GM21717 (cell line): ENCODE results near the gene SPIN1.

ENCODE experiments used
- ATAC-seq: cut with Tn5 transposase; IDR thresholded peaks from one replicate; pipeline ENCODE4 v1.9.1; 2021; ENCODE audit warnings: mild to moderate bottlenecking, moderate library complexity; ENCODE audit not compliant: unreplicated experiment

SPIN1 gene

GRCh38 chr9:88387552-88388202 lies 567 bp upstream of the SPIN1 start:
- ATAC-seq, result peak; percentile 13

- ATAC-seq, result peak; percentile 31
These were observed 802 bp downstream of the SPIN1 start for GRCh38 chr9:88388886-88389605.

GRCh38 chr9:88390371-88390990 lies 2.2 kb downstream of the SPIN1 start:
- ATAC-seq, result no peak

DNA sequence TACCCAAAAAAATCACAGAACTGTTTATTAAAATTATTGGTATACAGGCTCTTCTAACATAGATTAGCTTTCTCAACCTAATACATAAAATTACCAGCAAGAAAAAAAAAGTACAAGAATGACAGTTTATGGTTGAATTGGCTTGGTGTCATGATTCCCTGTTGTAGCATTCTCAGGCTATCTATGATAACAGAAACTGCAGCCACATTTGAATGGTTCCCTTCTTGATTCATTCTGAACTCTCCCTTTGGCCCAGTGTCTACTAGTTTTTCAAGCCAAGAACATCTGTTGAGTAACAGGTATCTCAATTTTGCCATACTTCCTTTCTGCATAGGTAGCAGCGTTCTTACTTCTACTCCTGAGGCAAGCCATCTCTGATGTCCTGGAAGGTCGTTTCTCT lies 3.0 kb downstream of the SPIN1 start:
- ATAC-seq, result no peak

DNA sequence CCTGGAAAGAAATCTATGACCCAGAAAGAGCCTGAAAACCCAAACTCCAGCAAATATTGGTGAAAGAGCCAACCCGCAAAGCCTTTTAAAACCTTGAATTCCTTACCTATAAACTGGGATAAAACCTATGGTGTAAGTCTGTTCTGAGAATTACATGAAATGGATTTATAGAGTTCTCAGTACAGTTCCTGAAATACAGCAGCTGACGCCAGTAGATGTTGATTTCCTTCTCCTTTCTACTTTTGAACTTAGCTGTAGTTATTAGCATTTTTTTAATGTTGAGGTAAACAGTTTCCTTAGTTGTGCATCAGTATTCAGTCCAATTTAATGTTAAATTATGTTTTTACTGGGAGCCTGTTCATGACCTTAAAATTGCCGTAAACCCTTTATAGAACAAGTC lies 3.7 kb downstream of the SPIN1 start:
- no peak for ATAC-seq

DNA sequence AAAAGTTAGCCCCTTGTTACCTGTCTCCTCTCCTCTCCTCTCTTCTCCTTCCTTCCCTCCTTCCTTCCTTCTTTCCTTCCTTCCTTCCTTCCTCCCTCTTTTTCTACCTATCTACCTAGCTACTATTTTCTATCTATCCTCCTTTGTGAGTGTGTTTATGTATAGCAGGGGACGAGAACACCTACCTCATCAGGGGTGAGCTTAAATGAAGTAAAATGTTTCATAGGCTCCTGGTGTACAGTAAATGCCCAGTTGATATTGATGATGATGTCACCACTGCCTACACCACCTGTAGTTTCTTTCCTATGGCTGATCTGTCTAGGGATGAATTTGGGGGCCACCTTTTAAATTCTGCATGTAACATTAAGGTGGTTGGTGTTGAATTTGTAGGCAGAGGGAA lies 4.3 kb downstream of the SPIN1 start:
- no peak for ATAC-seq

DNA sequence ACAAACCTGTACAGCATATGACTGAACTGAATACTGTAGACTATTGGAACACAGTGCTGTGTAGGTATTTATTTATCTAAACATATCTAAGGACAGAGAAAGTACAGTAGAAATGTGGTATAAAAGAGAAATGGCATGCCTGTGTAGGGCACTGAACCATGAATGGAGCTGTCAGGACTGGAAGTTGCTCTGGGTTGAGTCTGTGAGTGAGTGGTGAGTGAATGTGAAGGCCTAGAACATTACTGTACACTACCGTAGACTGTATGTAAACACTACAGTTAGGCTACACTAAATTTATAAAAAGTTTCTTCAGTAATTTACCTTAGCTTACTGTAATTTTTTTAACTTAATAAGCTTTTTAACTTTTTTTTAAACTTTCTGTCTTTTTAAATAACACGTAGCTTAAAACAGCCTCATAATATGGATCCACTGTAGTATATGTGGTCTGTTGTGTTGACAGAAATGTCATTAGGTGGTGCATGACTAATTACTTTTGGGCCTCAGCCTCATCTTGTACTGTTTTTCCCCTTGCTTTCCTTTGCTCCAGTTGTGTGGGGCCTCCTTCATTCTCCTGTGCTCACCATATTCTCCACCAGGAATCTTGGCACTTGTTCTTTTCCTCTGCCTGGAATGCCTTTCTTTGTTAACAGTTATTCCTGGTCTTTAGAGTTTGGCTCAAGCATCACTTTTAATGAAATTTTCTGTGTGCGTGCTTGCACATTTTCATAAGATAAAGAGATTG lies 8.8 kb downstream of the SPIN1 start:
- ATAC-seq, result no peak

GRCh38 chr9:88398016-88398415 lies 9.8 kb downstream of the SPIN1 start:
- no peak for ATAC-seq

DNA sequence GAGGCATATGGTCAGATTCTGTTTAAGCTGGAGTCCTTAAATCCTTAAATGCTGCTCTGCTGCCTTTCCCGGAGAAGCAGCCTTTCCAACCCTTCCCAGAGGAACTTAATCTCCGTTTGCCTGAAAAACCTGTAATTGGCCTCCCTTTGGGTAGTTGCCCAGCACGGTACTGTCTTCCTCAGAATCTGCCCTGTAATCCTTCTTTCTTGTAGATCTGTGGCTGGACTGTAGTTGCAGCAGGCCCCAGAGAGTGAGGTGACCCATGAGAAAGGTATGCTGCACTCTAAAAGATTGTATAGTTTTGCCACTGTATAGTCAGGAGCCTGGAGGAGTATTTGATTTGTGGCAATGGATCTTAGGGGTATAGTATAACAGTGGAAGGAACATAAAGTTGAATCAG lies 11.7 kb downstream of the SPIN1 start:
- ATAC-seq, result no peak

DNA sequence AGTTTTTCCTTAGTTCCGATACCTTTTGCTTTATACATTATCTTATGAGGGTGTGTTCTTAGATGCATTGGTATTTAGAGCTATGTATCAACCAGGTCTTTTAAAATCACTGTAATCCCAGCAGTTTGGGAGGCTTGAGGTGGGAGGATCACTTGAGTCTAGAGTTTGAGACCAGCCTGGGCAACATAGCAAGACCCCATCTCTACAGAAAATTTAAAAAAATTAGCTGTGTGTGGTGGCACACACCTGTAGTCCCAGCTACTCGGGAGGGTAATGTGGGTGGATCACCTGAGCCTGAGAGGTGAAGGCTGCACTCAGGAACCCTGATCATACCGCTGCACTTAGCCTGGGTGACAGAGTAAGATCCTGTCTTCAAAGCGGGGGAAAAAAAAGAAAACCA lies 15.1 kb downstream of the SPIN1 start:
- no peak for ATAC-seq

DNA sequence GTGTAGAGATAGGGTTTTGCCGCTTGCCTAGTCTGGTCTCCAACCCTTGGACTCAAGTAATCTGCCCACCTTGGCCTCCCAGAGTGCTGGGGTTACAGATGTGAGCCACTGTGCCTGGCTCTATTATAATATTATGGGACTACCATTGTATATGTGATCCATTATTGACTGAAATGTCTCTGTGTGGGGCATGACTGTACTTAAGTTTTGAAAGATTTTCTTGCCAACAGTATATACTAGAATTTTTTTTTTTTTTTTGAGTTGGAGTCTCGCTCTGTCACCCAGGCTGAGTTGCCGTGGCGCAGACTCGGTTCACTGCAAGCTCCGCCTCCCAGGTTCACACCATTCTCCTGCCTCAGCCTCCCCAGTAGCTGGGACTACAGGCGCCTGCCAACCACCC lies 17.8 kb downstream of the SPIN1 start:
- no peak for ATAC-seq

DNA sequence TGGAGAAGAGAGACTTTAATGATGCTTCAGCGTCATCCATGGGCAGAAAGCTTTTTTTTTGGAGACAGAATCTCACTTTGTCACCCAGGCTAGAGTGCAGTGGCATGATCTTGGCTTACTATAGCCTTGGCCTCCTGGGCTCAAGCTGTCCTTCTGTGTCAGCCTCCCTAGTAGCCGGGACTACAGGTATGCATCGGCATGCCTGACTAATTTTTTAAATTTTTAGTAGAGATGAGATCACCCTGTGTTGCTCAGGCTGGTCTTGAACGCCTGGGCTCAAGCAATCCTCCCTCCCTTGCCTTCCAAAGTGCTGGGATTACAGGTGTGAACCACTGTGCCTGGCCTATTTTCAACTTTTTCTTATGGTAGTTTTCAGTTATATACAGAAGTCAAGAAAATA lies 23.2 kb downstream of the SPIN1 start:
- no peak for ATAC-seq

DNA sequence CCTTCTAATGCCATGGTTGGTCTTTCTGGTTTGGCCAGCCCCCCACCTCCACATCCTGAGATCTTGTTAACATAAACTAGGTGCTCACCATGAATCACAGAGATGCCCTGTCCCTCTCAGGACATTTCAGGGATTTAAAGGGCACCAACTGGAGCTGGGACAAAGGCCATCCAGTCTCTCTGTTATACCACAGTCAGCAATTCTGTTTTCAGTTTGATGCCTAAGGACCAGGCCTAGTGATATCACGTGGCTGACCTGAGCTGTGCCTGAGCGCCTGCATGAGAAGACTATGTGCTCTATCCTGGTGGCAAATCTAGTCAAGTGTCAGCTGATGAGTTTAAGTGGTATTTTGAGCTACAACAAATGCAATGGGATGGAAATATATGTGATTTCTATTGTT lies 26.1 kb downstream of the SPIN1 start:
- no peak for ATAC-seq

DNA sequence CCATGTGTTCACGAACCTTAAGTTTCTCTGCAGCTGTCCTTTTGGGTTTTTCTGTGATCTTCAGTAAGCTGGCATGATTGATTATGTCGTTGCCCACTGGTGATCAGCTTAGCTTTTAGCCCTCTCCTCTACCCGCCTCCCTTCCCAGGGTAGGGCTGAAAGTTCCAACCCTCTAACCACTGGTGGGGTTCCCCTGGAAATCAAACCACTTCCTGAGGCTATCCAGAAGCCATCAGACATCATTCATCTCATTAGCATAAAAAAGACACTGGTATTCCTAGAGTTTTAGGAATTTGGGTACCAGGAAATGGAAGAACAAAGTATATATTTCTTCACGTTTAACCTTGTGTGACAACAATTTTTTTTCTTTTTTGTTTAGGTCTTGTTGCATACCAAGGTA lies 29.8 kb downstream of the SPIN1 start:
- no peak for ATAC-seq

GRCh38 chr9:88418715-88419540 lies 30.7 kb downstream of the SPIN1 start:
- no peak for ATAC-seq

DNA sequence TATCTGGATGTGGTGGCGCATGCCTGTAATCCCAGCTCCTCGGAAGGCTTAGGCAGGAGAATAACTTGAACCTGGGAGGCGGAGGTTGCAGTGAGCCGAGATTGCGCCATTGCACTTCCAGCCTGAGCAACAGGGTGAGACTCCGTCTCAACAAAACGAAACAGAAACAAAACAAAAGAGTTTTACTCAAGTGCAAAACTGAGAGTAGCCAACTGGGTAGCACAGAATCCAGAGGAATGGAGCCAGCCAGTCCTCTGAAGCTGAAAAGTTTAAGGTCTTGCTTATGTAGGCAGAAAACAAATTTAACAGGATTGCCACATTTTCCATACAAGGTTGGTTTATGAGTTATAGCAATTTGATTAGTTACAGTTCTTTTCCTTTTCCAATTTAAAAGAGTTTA lies 32.0 kb downstream of the SPIN1 start:
- ATAC-seq, result no peak

DNA sequence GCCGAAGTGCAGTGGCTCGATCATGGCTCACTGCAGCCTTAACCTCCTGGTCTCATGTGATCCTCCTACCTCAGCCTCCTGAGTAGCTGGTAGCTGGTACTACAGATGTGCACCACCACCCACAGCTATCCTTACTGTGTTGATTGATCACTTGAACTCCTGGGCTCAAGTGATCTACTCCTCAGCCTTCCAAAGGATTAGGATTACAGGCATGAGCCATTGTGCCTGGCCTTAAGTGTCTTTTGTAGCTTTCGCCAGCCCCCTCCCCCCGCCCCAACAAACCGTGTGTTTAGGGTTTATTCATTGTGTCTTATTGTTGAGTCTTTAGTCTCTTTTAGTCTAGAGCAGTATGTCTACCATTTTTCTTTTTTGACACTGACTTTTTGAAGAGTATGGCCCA lies 33.1 kb downstream of the SPIN1 start:
- ATAC-seq, result no peak

DNA sequence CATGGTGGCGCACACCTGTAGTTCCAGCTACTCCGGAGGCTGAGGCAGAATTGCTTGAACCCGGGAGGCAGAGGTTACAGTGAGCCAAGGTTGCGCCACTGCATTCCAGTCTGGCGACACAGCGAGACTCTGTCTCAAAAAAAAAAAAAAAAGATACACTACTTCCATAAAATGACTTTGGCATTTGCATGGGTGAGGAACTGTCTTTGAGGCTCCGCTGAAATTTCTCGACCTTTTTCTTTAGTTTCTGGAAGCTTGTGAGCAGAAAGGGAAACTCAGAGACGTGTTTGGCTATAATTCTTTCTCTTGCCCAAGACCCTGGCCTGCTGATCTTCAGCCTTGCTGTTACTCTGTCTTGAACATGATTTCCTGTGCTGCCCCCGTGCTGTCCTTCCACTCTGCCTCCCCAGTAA lies 37.3 kb downstream of the SPIN1 start:
- no peak for ATAC-seq

- no peak for ATAC-seq
These were observed 38.4 kb downstream of the SPIN1 start for GRCh38 chr9:88426651-88427050.

DNA sequence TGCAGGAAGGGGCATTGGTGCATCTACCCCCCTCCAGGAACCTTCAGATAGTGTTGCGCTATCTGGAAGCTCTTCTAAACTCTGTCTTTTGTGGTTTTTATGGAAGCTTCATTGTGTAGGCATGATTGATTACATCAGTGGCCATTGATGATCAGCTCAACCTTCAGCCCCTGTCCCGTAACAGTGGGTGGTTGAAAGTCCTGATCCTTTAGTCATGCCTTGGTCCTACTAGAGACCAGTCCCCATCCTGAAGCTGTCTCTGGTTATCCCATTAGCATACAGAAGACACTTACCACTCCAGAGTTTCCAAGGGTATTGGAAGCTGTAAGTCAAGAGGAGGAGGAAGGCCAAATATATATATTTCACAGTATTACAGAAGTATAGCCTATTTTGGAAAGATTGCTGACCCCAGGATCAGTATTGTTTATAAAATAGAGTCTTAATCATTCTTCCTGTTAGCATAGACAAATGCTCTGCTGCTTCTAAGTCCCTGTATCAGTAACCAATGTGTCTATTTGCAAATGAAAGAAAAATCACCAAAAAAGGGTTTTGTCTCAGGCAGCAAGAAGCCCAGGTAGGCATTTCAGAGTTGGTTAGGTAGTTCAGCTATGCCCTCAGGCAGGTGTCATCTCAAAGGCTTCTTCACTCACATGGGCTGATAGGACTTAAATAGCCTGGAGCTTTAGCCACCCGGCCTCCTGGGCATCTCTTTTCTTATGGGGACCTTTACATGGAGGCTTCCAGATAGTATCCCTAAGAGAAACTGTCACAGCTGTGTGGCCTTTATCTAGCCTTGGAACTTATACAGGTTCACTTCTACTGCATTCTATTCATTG lies 41.6 kb downstream of the SPIN1 start:
- no peak for ATAC-seq
